ENCODE results near the gene ZNF229.

DNA sequence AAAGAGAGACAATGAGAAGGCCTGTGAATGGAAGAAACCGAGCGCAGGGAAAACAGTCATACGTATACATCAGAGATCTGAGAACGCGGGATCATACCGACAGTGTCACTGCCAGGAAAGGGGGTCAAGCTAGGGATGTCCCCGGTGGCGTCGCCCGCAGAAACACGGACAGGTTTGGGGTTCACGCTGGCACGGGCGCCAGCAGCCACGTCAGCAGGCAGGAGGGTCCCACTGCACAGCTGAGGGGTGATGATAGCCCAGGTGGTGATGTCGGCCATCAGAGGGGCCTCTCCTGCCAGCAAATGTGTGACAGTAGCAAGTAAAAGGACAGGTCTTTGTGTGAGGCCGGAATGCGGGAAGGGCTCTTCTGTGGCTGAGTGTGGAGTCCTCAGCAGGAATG is 3.4 kb upstream of the ZNF229 start:
- no peak for TF ChIP-seq GATA2 (IDR thresholded peaks at IDR 0.05; ENCODE audit: low read depth, low read length)
- TF ChIP-seq GATA3 (IDR thresholded peaks at IDR 0.05; ENCODE audit: low read depth, low read length) = no peak
